HepG2 (cell line): Measurements from ENCODE around the gene YEATS2. TPM values are rescaled to one million over a fixed set of nuclear protein-coding genes. Genes with fewer than 3 reads are reported as not detected.

Experiments
- ATAC-seq: fragments of 200-7000 bp; cut with Tn5 transposase; 3 replicates; pipeline ENCODE4 v1.9.1; 2020; ENCODE audit warnings: mild to moderate bottlenecking, moderate library complexity
- BruUV-seq: library from RNA; stranded (reverse); fragments of 400-500 nt; replicated peaks from 2 replicates; lab custom pipeline; 2021; lab: Mats Ljungman, UMichigan
- CTCF ChIA-PET: fragments of 300-600 bp; formaldehyde crosslinking; extraction: SDS; loops from one replicate; lab custom pipeline; 2021; ENCODE audit warnings: low total read pairs, inconsistent platforms, low intra/inter-chr PET ratio; lab: Yijun Ruan, JAX
- POLR2A ChIA-PET: fragments of 350-600 bp; sonication (Branson Sonifier 250); formaldehyde crosslinking; loops from one replicate; lab custom pipeline; 2020; ENCODE audit warnings: antibody characterized with exemption, inconsistent platforms; lab: Yijun Ruan, JAX
- DNase-seq: peaks from one replicate; pipeline ENCODE4 v3.0.0-alpha.2; 2015; ENCODE audit warnings: low spot score
- FAIRE-seq: peaks from 3 replicates; lab custom pipeline; 2011; peaks lifted over from hg19 to GRCh38; lab: Jason Lieb, UNC
- H2AFZ ChIP-seq: one replicate; pipeline ENCODE4 v1.6.1; 2011; ENCODE audit warnings: low read length, inconsistent platforms
- H3K27ac ChIP-seq: fragments of 300-600 bp; 3 replicates; pipeline ENCODE4 v1.8.0; 2011; ENCODE audit warnings: mixed run types, mild to moderate bottlenecking, mixed read lengths, low read length, inconsistent platforms; ENCODE audit not compliant: insufficient read depth; ENCODE audit errors: extremely low read length
- H3K27me3 ChIP-seq, 2 experiments: fragments of 200-600 bp in 1 of 2; 2 replicates in 1 of 2; 3 replicates in 1 of 2; pipeline versions ENCODE4 v1.6.0 to v1.8.0; 2011; ENCODE audit warnings: low read length in 2 of 2, mild to moderate bottlenecking in 2 of 2, moderate library complexity in 2 of 2, inconsistent platforms in 1 of 2; ENCODE audit not compliant: insufficient read depth in 2 of 2, control insufficient read depth in 1 of 2
- H3K36me3 ChIP-seq, 2 experiments: fragments of 200-600 bp in 1 of 2; replicated peaks in 1 of 2; 2 replicates in 1 of 2; 3 replicates in 1 of 2; pipeline versions ENCODE4 v1.5.1 to v1.8.0; 2011; ENCODE audit warnings: low read length in 2 of 2, inconsistent platforms in 1 of 2; ENCODE audit not compliant: insufficient read depth in 2 of 2, control insufficient read depth in 1 of 2
- H3K4me1 ChIP-seq: 2 replicates; pipeline ENCODE4 v1.5.1; 2012; ENCODE audit warnings: low read length, inconsistent platforms; ENCODE audit not compliant: insufficient read depth
- H3K4me2 ChIP-seq: 2 replicates; pipeline ENCODE4 v1.6.0; 2011; ENCODE audit warnings: low read depth, low read length, inconsistent platforms
- H3K4me3 ChIP-seq, 3 experiments: fragments of 200-600 bp in 1 of 3; sonication (generic), shearing (Covaris generic) in 1 of 3; replicated peaks in 1 of 3; 2 replicates each; pipeline ENCODE4 v1.5.1; 2011 to 2016; ENCODE audit warnings: low read length in 3 of 3, inconsistent platforms in 2 of 3, low read depth in 2 of 3, mild to moderate bottlenecking in 2 of 3, control low read depth in 1 of 3, mixed read lengths in 1 of 3; ENCODE audit not compliant: insufficient read depth in 1 of 3
- H3K79me2 ChIP-seq: one replicate; pipeline ENCODE4 v1.6.1; 2011; ENCODE audit warnings: low read length, inconsistent platforms; ENCODE audit not compliant: insufficient read depth
- H3K9ac ChIP-seq: 2 replicates; pipeline ENCODE4 v1.6.0; 2011; ENCODE audit warnings: mild to moderate bottlenecking, low read depth, low read length, inconsistent platforms; ENCODE audit not compliant: insufficient read depth
- H3K9me3 ChIP-seq: 2 replicates; pipeline ENCODE4 v1.5.1; 2012; ENCODE audit warnings: mild to moderate bottlenecking, low read length
- H4K20me1 ChIP-seq: 2 replicates; pipeline ENCODE4 v1.6.0; 2011; ENCODE audit warnings: inconsistent platforms, mild to moderate bottlenecking, low read length, moderate library complexity; ENCODE audit not compliant: insufficient read depth
- BHLHE40 ChIP-seq: IDR thresholded peaks from 2 replicates; pipeline ENCODE4 v1.6.1; 2011; ENCODE audit warnings: low read length, improper control_type of control experiment
- ELF4 ChIP-seq: sonication (generic); formaldehyde crosslinking; IDR thresholded peaks from 2 replicates; pipeline ENCODE4 v1.5.0; 2020; ENCODE audit warnings: missing genetic modification reagents, mild to moderate bottlenecking, moderate library complexity, borderline replicate concordance
- GPBP1L1 ChIP-seq: sonication (generic); formaldehyde crosslinking; IDR thresholded peaks from 2 replicates; pipeline ENCODE4 v1.5.0; 2020; ENCODE audit warnings: mild to moderate bottlenecking, missing genetic modification reagents
- HINFP ChIP-seq: sonication (generic); formaldehyde crosslinking; IDR thresholded peaks from 2 replicates; pipeline ENCODE4 v1.4.0; 2020; ENCODE audit warnings: low read depth, mild to moderate bottlenecking, missing genetic modification reagents
- MAFF ChIP-seq: IDR thresholded peaks from 2 replicates; pipeline ENCODE4 v1.6.1; 2011; ENCODE audit warnings: low read depth, low read length, improper control_type of control experiment
- MEF2D ChIP-seq: sonication (generic); formaldehyde crosslinking; IDR thresholded peaks from 2 replicates; pipeline ENCODE4 v1.5.1; 2020; ENCODE audit warnings: mild to moderate bottlenecking, missing genetic modification reagents
- NFE2L2 ChIP-seq: fragments of 150-350 bp; IDR thresholded peaks from 2 replicates; pipeline ENCODE4 v1.6.1; 2014; ENCODE audit warnings: low read length
- NFYC ChIP-seq: IDR thresholded peaks from 2 replicates; pipeline ENCODE4 v1.6.1; 2016; ENCODE audit warnings: missing genetic modification reagents, missing compliant biosample characterization
- NR0B2 ChIP-seq: sonication (generic); formaldehyde crosslinking; IDR thresholded peaks from 2 replicates; pipeline ENCODE4 v1.4.0; 2020; ENCODE audit warnings: mild to moderate bottlenecking, missing genetic modification reagents
- PAF1 ChIP-seq: IDR thresholded peaks from 2 replicates; pipeline ENCODE4 v1.6.1; 2016; ENCODE audit warnings: missing genetic modification reagents, missing compliant biosample characterization
- ZBTB8A ChIP-seq: sonication (generic); formaldehyde crosslinking; IDR thresholded peaks from 2 replicates; pipeline ENCODE4 v1.4.0; 2020; ENCODE audit warnings: mild to moderate bottlenecking, low read depth, missing genetic modification reagents, borderline replicate concordance
- ZGPAT ChIP-seq: IDR thresholded peaks from 2 replicates; pipeline ENCODE4 v1.6.1; 2016; ENCODE audit warnings: mild to moderate bottlenecking
- ZHX1 ChIP-seq: sonication (generic); formaldehyde crosslinking; IDR thresholded peaks from 2 replicates; pipeline ENCODE4 v1.8.1; 2022; ENCODE audit warnings: low read depth, mild to moderate bottlenecking, missing genetic modification reagents
- ZNF670 ChIP-seq: sonication (generic); formaldehyde crosslinking; IDR thresholded peaks from 2 replicates; pipeline ENCODE4 v1.8.0; 2022; ENCODE audit warnings: mild to moderate bottlenecking, missing genetic modification reagents, borderline replicate concordance
- ZNF878 ChIP-seq: sonication (generic); formaldehyde crosslinking; IDR thresholded peaks from 2 replicates; pipeline ENCODE4 v1.8.1; 2023; ENCODE audit warnings: mild to moderate bottlenecking, missing genetic modification reagents, moderate library complexity
- WGBS: methylation state at CpG from one replicate; pipeline ENCODE4 v1.1.6; 2017; ENCODE audit warnings: low lambda C conversion rate; 5-methylcytosine and 5-hydroxymethylcytosine counted together
- in situ Hi-C: cut with HindIII; loops from 2 replicates; pipeline ENCODE4 v1.10.0; 2017; ENCODE audit warnings: low pct_unique_long_range_greater_than_20kb; ENCODE audit not compliant: extremely low pct_ligation_motif_present
- intact Hi-C: fragments of 100-400 bp; cut with micrococcal nuclease; formaldehyde crosslinking; loops from one replicate; pipeline ENCODE4 v1.10.0; 2022; ENCODE audit not compliant: unreplicated experiment
- polyA plus RNA-seq, 8 experiments: library from polyadenylated mRNA; depleted of rRNA in 3 of 8; stranded (reverse) in 7 of 8; unstranded in 1 of 8; fragments of >200 nt; fragmentation: Illumina TruSeq in 4 of 8; extraction: Trizol in 4 of 8; gene quantifications; 2 replicates each; pipeline versions ENCODE4 v1.2.1 to v1.2.3, GENCODE V29; 2011 to 2016; ENCODE audit warnings: low read depth in 4 of 8, missing spikeins in 1 of 8, mixed read lengths in 1 of 8; ENCODE audit not compliant: insufficient read depth in 1 of 8
- total RNA-seq, 5 experiments: library from RNA; depleted of rRNA; stranded (reverse); fragments of >200 nt; fragmentation: Illumina TruSeq; extraction: Trizol; gene quantifications; 2 replicates each; pipeline ENCODE4 v1.2.3, GENCODE V29; 2016; ENCODE audit warnings: low read depth in 1 of 5
- TF ChIP-seq, protein P1 (sequence below): IDR thresholded peaks from 2 replicates; pipeline ENCODE4 v1.6.1; 2018; ENCODE audit warnings: missing genetic modification reagents

The YEATS2 gene
- total and polyA plus RNA-seq, 2 of the 13 experiments (the other 11 are each of a cell fraction or from before 2014, with no cell fraction given) = 18.6 to 33.7 TPM

- intact Hi-C loops = no loop called here
- no TSS peak for BruUV-seq
- no peak for ATAC-seq
- Histone ChIP-seq H2AFZ (no peak overlapping the region), H3K4me2 (peak overlapping the region; percentile 5; the same call in 1 of the 2 replicates), H3K27ac (no peak overlapping the region), H4K20me1 (no peaks in the 10 kb centered on the region), H3K9ac (no peak overlapping the region), H3K4me3 (no peak overlapping the region), H3K9me3 (no peaks in the 10 kb centered on the region), H3K27me3 (no peaks in the 10 kb centered on the region), H3K36me3 (no peaks in the 10 kb centered on the region), H3K79me2 (no peaks in the 10 kb centered on the region), H3K4me1 (peaks cover 7% of the 10 kb centered on the region)
- no peak for DNase-seq
- FAIRE-seq = no peak
- WGBS = 58% methylated on average over 3 of the region's 3 CpGs
- ChIA-PET POLR2A (no interaction called here), CTCF (no interaction called here)
- in situ Hi-C loops = no loop called here
- TF ChIP-seq HINFP (CRISPR knock-in tag) = no peak
- no peak for TF ChIP-seq MEF2D (CRISPR knock-in tag)
- TF ChIP-seq GPBP1L1 = no peak
- no peak for TF ChIP-seq ZBTB8A
- TF ChIP-seq ELF4 (CRISPR knock-in tag) = no peak
- TF ChIP-seq, protein P1, sequence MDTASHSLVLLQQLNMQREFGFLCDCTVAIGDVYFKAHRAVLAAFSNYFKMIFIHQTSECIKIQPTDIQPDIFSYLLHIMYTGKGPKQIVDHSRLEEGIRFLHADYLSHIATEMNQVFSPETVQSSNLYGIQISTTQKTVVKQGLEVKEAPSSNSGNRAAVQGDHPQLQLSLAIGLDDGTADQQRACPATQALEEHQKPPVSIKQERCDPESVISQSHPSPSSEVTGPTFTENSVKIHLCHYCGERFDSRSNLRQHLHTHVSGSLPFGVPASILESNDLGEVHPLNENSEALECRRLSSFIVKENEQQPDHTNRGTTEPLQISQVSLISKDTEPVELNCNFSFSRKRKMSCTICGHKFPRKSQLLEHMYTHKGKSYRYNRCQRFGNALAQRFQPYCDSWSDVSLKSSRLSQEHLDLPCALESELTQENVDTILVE = no peak
- no peak for TF ChIP-seq NR0B2 (CRISPR knock-in tag)
- TF ChIP-seq NFYC (CRISPR knock-in tag) = no peak
- no peak for TF ChIP-seq PAF1 (CRISPR knock-in tag)
- no peak for TF ChIP-seq ZGPAT
- TF ChIP-seq ZNF670 (CRISPR knock-in tag) = no peak
- TF ChIP-seq ZNF878 (CRISPR knock-in tag) = no peak
- no peak for TF ChIP-seq ZHX1 (CRISPR knock-in tag)
- TF ChIP-seq MAFF = peak; percentile 81
- TF ChIP-seq BHLHE40 = no peak
- TF ChIP-seq NFE2L2 = peak; percentile 92
Measured at GRCh38 chr3:183688874-183689273, 8.7 kb upstream of the YEATS2 start.
